MM.1S (cell line): ENCODE measurements around the gene CCT6B.

Experiments
- DNase-seq: peaks from one replicate; pipeline ENCODE4 v3.0.0-alpha.2; 2015
- H2AFZ ChIP-seq: fragments of 300-600 bp; sonication (generic); 2 replicates; pipeline ENCODE4 v1.6.0; 2016; ENCODE audit warnings: antibody characterized with exemption, low read length
- H3F3A ChIP-seq: fragments of 300-600 bp; sonication (generic); 2 replicates; pipeline ENCODE4 v1.6.1; 2016; ENCODE audit warnings: mild to moderate bottlenecking, antibody characterized with exemption, low read length, moderate library complexity, mixed read lengths; ENCODE audit not compliant: insufficient read depth
- H3K27ac ChIP-seq: fragments of 300-600 bp; sonication (generic); 2 replicates; pipeline ENCODE4 v1.5.1; 2016; ENCODE audit warnings: mild to moderate bottlenecking, low read length
- H3K27me3 ChIP-seq: fragments of 300-600 bp; sonication (generic); replicated peaks from 2 replicates; pipeline ENCODE4 v1.6.0; 2016; ENCODE audit warnings: low read length; ENCODE audit not compliant: insufficient read depth
- H3K36me3 ChIP-seq: fragments of 300-600 bp; sonication (generic); replicated peaks from 2 replicates; pipeline ENCODE4 v1.6.1; 2016; ENCODE audit warnings: mild to moderate bottlenecking, low read length, mixed read lengths; ENCODE audit not compliant: insufficient read depth
- H3K4me1 ChIP-seq: fragments of 300-600 bp; sonication (generic); 2 replicates; pipeline ENCODE4 v1.6.1; 2016; ENCODE audit warnings: low read length, mixed read lengths
- H3K4me2 ChIP-seq: fragments of 300-600 bp; sonication (generic); 2 replicates; pipeline ENCODE4 v1.6.0; 2016; ENCODE audit warnings: low read depth, low read length
- H3K4me3 ChIP-seq: fragments of 300-600 bp; sonication (generic); 2 replicates; pipeline ENCODE4 v1.5.1; 2016; ENCODE audit warnings: low read length, mixed read lengths
- H3K79me2 ChIP-seq: fragments of 300-600 bp; sonication (generic); 2 replicates; pipeline ENCODE4 v1.6.1; 2016; ENCODE audit warnings: mixed run types, low read length, mixed read lengths
- H3K9ac ChIP-seq: fragments of 300-600 bp; sonication (generic); 2 replicates; pipeline ENCODE4 v1.6.1; 2016; ENCODE audit warnings: low read length, mixed read lengths
- H3K9me2 ChIP-seq: fragments of 300-600 bp; sonication (generic); replicated peaks from 2 replicates; pipeline ENCODE4 v1.6.1; 2016; ENCODE audit warnings: mild to moderate bottlenecking, low read length, mixed read lengths; ENCODE audit not compliant: insufficient read depth
- H3K9me3 ChIP-seq: fragments of 300-600 bp; sonication (generic); replicated peaks from 2 replicates; pipeline ENCODE4 v1.6.1; 2016; ENCODE audit warnings: mild to moderate bottlenecking, low read length, mixed read lengths; ENCODE audit not compliant: insufficient read depth
- H4K20me1 ChIP-seq: fragments of 300-600 bp; sonication (generic); 2 replicates; pipeline ENCODE4 v1.6.1; 2016; ENCODE audit warnings: mild to moderate bottlenecking, low read length, moderate library complexity, mixed read lengths; ENCODE audit not compliant: insufficient read depth
- EZH2 ChIP-seq: fragments of 300-600 bp; sonication (generic); optimal IDR thresholded peaks from 2 replicates; pipeline ENCODE3; 2017; ENCODE audit warnings: low read depth, mild to moderate bottlenecking, antibody characterized with exemption, low read length, mixed read lengths
- EZH2phosphoT487 ChIP-seq: fragments of 300-600 bp; sonication (generic); IDR thresholded peaks from 2 replicates; pipeline ENCODE4 v1.6.1; 2018; ENCODE audit warnings: antibody characterized with exemption, low read length
- TF ChIP-seq, protein P1 (sequence below): fragments of 300-600 bp; sonication (generic); IDR thresholded peaks from 2 replicates; pipeline ENCODE4 v1.5.1; 2016; ENCODE audit warnings: antibody characterized with exemption, low read length, mixed read lengths

The CCT6B gene

DNA sequence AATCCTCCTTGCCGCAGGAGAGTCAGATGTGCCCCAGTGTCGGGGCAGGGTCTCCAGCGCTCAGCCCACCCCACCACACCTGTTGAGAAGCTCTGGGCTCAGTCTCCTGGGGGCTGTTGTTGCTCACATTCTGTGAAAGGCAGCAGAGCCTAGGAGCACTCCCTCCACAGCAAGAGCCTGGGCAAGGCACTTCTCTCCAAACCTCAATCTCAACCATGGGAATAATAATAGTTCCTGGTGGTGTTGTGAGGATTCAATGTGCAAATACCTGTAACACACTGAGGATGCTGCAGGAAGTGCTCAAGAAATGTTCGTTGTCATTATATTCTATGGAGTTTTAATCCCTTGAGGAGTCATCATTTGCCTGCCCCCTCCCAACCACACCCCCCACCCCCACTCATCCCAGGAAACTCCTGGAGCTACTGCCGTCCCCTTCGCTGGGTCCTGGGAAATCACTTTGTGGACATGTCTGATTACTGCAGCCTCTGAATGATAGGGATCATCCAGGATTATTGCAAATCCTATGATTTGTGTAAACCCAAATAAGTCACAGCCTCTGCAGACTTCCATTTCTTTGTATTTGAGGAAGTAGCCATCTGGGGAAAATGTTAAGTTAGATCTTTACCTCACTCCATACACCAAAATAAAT is 61.5 kb downstream of the CCT6B start:
- no peaks in the 10 kb centered on the region for H3K27me3 ChIP-seq
- no peak overlapping the region for H2AFZ ChIP-seq
- no peaks in the 10 kb centered on the region for H3K79me2 ChIP-seq
- no peak for DNase-seq
- no peaks in the 10 kb centered on the region for H4K20me1 ChIP-seq
- no peaks in the 10 kb centered on the region for H3K9me3 ChIP-seq
- H3K4me2 ChIP-seq = no peak overlapping the region
- no peak overlapping the region for H3K9ac ChIP-seq
- no peaks in the 10 kb centered on the region for H3K9me2 ChIP-seq
- H3K4me1 ChIP-seq = peaks cover 15% of the 10 kb centered on the region
- TF ChIP-seq EZH2phosphoT487 (no peak), EZH2 (no peak)
- TF ChIP-seq, protein P1, sequence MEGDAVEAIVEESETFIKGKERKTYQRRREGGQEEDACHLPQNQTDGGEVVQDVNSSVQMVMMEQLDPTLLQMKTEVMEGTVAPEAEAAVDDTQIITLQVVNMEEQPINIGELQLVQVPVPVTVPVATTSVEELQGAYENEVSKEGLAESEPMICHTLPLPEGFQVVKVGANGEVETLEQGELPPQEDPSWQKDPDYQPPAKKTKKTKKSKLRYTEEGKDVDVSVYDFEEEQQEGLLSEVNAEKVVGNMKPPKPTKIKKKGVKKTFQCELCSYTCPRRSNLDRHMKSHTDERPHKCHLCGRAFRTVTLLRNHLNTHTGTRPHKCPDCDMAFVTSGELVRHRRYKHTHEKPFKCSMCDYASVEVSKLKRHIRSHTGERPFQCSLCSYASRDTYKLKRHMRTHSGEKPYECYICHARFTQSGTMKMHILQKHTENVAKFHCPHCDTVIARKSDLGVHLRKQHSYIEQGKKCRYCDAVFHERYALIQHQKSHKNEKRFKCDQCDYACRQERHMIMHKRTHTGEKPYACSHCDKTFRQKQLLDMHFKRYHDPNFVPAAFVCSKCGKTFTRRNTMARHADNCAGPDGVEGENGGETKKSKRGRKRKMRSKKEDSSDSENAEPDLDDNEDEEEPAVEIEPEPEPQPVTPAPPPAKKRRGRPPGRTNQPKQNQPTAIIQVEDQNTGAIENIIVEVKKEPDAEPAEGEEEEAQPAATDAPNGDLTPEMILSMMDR = no peak
- H3K4me3 ChIP-seq = no peak overlapping the region
- no peaks in the 10 kb centered on the region for H3K36me3 ChIP-seq
- H3K27ac ChIP-seq = no peak overlapping the region
- H3F3A ChIP-seq = no peaks in the 10 kb centered on the region

DNA sequence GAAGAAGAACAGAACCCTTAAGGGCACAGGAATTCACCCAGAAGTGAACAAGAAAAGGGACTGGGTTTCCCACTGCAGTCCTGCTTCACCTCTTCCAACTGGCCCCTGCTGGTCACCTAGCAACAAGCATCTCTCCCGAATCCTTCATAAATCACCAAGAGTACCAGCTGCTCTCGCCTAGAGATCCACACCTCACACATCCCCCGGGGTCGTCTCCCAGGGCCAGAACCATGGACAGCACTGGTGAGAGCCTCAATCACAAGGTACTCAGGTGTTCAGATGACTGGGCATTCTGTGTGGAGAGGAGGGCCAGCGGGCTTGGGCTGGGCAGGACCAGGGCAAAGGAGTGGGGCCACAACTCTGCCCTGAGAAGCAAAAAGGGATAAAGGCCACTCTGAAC is 65.9 kb downstream of the CCT6B start:
- Histone ChIP-seq H3F3A (no peaks in the 10 kb centered on the region), H3K36me3 (no peaks in the 10 kb centered on the region), H3K27me3 (no peaks in the 10 kb centered on the region), H3K27ac (no peak overlapping the region), H3K9me3 (no peaks in the 10 kb centered on the region), H3K9ac (no peak overlapping the region), H2AFZ (no peak overlapping the region), H3K4me3 (no peak overlapping the region), H3K4me2 (no peak overlapping the region), H3K79me2 (no peaks in the 10 kb centered on the region), H3K9me2 (no peaks in the 10 kb centered on the region), H4K20me1 (no peaks in the 10 kb centered on the region), H3K4me1 (no peaks in the 10 kb centered on the region)
- TF ChIP-seq, protein P1 = no peak
- TF ChIP-seq EZH2phosphoT487 (no peak), EZH2 (no peak)
- DNase-seq = no peak

DNA sequence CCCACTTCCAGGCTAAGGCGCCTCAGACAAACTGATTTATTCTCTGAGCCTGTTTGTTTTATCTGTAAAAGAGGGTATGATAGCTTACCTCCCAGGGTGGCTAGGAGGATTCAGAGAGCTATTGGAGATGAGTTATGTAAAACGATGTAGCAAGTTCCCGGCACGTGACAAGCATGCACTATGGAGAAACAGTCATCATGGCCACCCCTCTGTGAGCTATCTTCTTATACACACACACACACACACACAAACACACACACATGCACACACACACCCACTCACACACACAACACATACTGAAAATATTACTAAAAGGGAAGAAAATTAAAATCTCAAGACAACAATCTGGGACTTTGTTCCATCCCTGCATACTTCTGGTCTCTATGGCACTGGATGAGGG is 66.3 kb downstream of the CCT6B start:
- Histone ChIP-seq H3K4me2 (no peak overlapping the region), H3K4me1 (no peaks in the 10 kb centered on the region), H3K4me3 (no peak overlapping the region), H3K9me3 (no peaks in the 10 kb centered on the region), H3K27me3 (no peaks in the 10 kb centered on the region), H3K9ac (no peak overlapping the region), H3K9me2 (no peaks in the 10 kb centered on the region), H3K36me3 (no peaks in the 10 kb centered on the region), H3K27ac (no peak overlapping the region), H3K79me2 (no peaks in the 10 kb centered on the region), H4K20me1 (no peaks in the 10 kb centered on the region), H3F3A (no peaks in the 10 kb centered on the region), H2AFZ (no peak overlapping the region)
- no peak for DNase-seq
- TF ChIP-seq EZH2phosphoT487 = no peak

DNA sequence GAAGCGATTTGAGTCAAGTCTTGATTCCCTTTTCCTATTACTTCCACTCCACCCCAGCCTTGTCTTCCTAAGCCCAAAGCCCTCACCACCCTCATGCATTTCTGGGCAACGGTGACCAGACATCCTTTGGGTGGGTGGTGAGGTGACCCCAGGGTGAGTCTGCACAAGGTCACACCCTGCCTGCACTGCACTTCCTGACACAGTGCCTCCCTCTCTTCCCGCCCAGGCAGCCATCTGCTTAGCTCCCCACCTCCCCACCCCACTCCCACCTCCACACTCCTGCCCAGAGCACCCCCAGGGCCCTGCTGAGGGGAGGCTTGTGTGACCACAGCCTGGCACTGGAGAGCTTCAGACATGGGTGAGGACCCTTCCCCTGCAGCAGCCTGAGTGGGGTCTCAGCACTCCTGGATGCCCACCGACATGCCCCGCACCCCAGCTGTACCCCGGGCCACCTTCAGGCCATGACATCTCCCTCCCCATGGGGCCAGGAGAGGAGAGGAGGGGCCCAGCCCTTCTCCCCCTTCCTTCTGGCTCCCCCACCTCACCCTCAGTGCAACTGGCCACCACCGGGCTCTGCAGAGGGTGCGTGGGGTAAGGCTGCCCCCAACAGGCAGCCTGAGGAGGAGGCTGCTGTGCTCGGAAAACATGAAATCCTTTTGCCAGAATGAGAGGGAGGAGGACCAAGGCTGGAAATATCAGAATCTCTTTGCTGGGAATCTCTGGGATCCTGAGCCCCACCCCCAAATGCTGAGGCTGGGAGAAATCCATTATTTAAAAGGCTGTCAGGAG is 68.6 kb downstream of the CCT6B start:
- Histone ChIP-seq H3K4me3 (no peak overlapping the region), H3K4me1 (no peaks in the 10 kb centered on the region), H3K9me3 (no peaks in the 10 kb centered on the region), H3F3A (no peaks in the 10 kb centered on the region), H3K4me2 (no peak overlapping the region), H3K9ac (no peak overlapping the region), H3K27me3 (no peaks in the 10 kb centered on the region), H3K79me2 (no peaks in the 10 kb centered on the region), H4K20me1 (no peaks in the 10 kb centered on the region), H3K9me2 (no peaks in the 10 kb centered on the region), H3K27ac (no peak overlapping the region), H2AFZ (no peak overlapping the region), H3K36me3 (no peaks in the 10 kb centered on the region)
- no peak for TF ChIP-seq EZH2
- TF ChIP-seq, protein P1 = peak; percentile 37
- DNase-seq = no peak
